Breast epithelium (tissue), 3 donors: ENCODE measurements around the gene DPM1.

ENCODE experiments used
- CTCF ChIP-seq, 3 donors: fragments of 450-650 bp; IDR thresholded peaks; one replicate each; pipeline ENCODE4 v1.5.1; 2016 to 2017; ENCODE audit warnings: antibody characterized with exemption in 3 of 3, mild to moderate bottlenecking in 3 of 3, moderate library complexity in 3 of 3
- POLR2A ChIP-seq: fragments of 450-650 bp; IDR thresholded peaks from one replicate; pipeline ENCODE4 v1.6.1; 2016; ENCODE audit warnings: antibody characterized with exemption, mild to moderate bottlenecking, moderate library complexity
- POLR2AphosphoS5 ChIP-seq, 3 donors: sonication (generic); formaldehyde crosslinking; IDR thresholded peaks; one replicate each; pipeline ENCODE4 v1.6.1; 2017; ENCODE audit warnings: antibody characterized with exemption in 3 of 3

- no peak for TF ChIP-seq POLR2AphosphoS5 (IDR thresholded peaks at IDR 0.05)
- TF ChIP-seq CTCF (IDR thresholded peaks at IDR 0.05) = no peak
- no peak for TF ChIP-seq POLR2A
Measured at GRCh38 chr20:50913690-50914375, 44.5 kb downstream of the DPM1 start.
